GM19438 (cell line): Measurements from ENCODE around the gene GRAMD1B.

Experiments
- ATAC-seq: cut with Tn5 transposase; IDR thresholded peaks from one replicate; pipeline ENCODE4 v1.9.1; 2021; ENCODE audit warnings: low read depth; ENCODE audit not compliant: unreplicated experiment

GRAMD1B gene

GRCh38 chr11:123622576-123622975, 192.5 kb downstream of the GRAMD1B start:
- ATAC-seq: no peak

GRCh38 chr11:123624974-123625373, 194.9 kb downstream of the GRAMD1B start:
- ATAC-seq: no peak

GRCh38 chr11:123628936-123629683, 199.0 kb downstream of the GRAMD1B start:
- no peak for ATAC-seq

GRCh38 chr11:123630126-123630608, 200.1 kb downstream of the GRAMD1B start:
- ATAC-seq: no peak

GRCh38 chr11:123640029-123640428, 210.0 kb downstream of the GRAMD1B start:
- ATAC-seq: no peak

GRCh38 chr11:123640677-123641494, 210.8 kb downstream of the GRAMD1B start:
- peak; percentile 88 for ATAC-seq

- ATAC-seq: no peak
These were observed 211.4 kb downstream of the GRAMD1B start for GRCh38 chr11:123641495-123641840.

- ATAC-seq: no peak
These were observed 212.4 kb downstream of the GRAMD1B start for GRCh38 chr11:123642435-123642834.

- no peak for ATAC-seq
These were observed 215.4 kb downstream of the GRAMD1B start for GRCh38 chr11:123645286-123645975.

- ATAC-seq: no peak
These were observed 220.8 kb downstream of the GRAMD1B start for GRCh38 chr11:123650901-123651300.

GRCh38 chr11:123652599-123652998, 222.5 kb downstream of the GRAMD1B start:
- no peak for ATAC-seq

GRCh38 chr11:123653483-123653826, 223.4 kb downstream of the GRAMD1B start:
- no peak for ATAC-seq

GRCh38 chr11:123653827-123654565, 223.9 kb downstream of the GRAMD1B start:
- peak; percentile 48 for ATAC-seq

- ATAC-seq: peak; percentile 85
These were observed 224.6 kb downstream of the GRAMD1B start, which contains the start of gene SCN3B for GRCh38 chr11:123654566-123655081. TSS of gene SCN3B (minus strand) at chr11:123654624. CDS start at chr11:123653801, 823 bp downstream.

GRCh38 chr11:123659311-123659710, 229.2 kb downstream of the GRAMD1B start:
- no peak for ATAC-seq

GRCh38 chr11:123659965-123660364, 229.9 kb downstream of the GRAMD1B start:
- ATAC-seq: peak; percentile 97

GRCh38 chr11:123665306-123665705, 235.2 kb downstream of the GRAMD1B start:
- no peak for ATAC-seq

GRCh38 chr11:123670081-123670480, 240.0 kb downstream of the GRAMD1B start:
- ATAC-seq: no peak

- no peak for ATAC-seq
These were observed 241.5 kb downstream of the GRAMD1B start for GRCh38 chr11:123671534-123671933.

- ATAC-seq: no peak
These were observed 242.5 kb downstream of the GRAMD1B start for GRCh38 chr11:123672568-123672967.
